A549 treated with ZK216348 at 1 μM for 4 hours (cell line): Measurements from ENCODE around the gene DIRAS1. TPM values are rescaled to one million over a fixed set of nuclear protein-coding genes. Genes with fewer than 3 reads are reported as not detected.

ENCODE experiments used
- total RNA-seq: library from RNA; stranded (reverse); fragments of 200-300 nt; extraction: Qiagen RNA extraction; gene quantifications from 5 replicates; pipeline ENCODE4 v1.2.3, GENCODE V29; 2022; ENCODE audit warnings: low read depth

DIRAS1 gene
- 3.2 to 5.1 TPM (median 4.2 TPM) in 5 replicates for total RNA-seq

GRCh38 chr19:2720777-2721569 lies at the start of gene DIRAS1:
TSS of gene DIRAS1 (minus strand) at chr19:2721372. CDS start at chr19:2717806, 3,566 bp downstream.

DNA sequence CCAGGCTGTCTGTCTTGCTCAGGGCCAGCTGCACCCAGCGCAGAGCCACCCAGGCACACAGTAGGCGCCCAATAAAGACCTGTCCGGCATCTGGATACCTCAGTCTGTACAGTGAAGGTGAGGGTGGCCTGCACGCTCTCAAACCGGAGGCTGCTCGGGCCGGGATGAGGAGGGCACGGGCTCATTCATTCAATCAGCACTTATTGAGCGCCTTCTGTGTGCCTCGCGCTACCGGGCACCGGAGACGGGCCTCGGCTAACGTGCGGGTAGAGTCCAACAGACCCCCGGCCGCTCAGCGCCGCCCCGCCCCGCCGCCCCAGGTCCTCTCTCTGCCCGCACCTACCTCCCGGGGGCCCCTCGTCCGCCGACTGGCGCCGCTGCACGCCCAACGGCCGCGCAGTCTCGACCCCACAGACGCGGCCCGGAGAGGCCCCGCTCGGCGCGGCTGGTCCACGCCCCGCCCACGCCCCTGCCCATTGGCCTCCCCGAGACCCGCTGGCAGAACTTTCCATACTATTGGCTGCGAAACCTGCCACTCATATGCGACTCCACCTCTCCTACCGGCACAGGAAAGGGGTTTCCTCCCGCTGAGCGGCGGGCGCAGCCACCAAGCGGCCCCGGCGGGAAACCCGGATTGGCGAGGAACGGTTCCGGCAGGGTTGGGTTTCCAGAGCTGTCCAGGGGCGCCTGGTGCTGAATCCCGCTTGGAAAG lies 18.6 kb upstream of the DIRAS1 start, which contains the start of gene SLC39A3:
Gene SLC39A3 (minus strand): TSS at position 416 of the 712 bp plus-strand sequence. CDS start 2,760 bp downstream, outside the sequence.

DNA sequence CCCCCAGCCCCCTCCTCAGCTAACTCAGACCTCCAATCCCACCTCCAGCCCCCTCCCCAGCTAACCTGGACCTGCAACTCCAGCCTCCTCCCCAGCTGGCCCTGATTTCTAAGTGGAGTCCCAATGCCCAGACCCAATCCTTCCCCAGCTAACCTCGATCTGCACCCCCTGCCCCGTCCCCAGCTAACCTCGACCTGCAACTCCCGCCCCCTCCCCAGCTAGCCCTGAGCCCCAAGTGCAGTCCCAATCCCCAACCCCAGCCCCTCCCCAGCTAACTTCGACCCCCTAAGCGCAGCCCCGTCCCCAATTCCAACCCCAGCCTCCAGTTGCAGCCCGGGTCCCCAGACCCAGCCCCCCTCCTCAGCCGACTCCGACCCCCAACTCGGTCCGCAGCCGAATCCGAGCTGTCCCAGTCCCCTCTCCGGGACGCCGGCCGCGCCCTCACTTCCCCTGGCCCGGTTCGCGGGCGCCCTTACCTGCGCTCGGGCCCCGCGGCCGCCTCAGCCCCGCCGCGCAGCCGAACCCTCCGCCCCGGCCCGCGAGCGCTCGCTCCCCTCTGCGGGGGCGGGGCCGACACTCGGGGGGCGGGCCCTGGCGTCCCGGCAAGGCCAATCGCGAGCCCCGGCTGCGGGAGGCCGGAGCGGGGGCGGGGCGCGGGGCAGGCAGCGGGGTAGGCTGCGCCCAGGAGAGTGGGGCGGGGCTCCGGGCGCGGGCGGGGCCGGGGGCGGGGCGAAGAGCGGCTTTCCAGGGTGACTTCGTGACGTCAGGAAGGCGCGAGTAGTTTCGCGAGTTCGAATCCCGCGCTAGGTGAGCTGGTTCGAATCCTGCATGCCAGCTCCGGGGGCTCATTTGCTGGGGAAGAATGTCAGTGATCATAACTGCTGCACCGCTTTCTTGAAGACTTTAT lies 18.7 kb downstream of the DIRAS1 start, which contains the start of gene GNG7:
Gene GNG7 (minus strand): TSS at position 525 of the 907 bp plus-strand sequence. CDS start 182,006 bp downstream, outside the sequence.

Other genes starting within 250 kb of the DIRAS1 start
- gene GADD45B, start 245.2 kb downstream of the DIRAS1 start, total RNA-seq: 70.8 to 82.8 TPM (median 78.0 TPM) in 5 replicates
- 0.04 to 0.12 TPM (median 0.06 TPM) in 5 replicates for gene GNG7, start 18.7 kb downstream of the DIRAS1 start, total RNA-seq
- gene SLC39A3, start 18.6 kb upstream of the DIRAS1 start, total RNA-seq: 22.2 to 31.0 TPM (median 30.5 TPM) in 5 replicates
- gene SGTA, start 61.9 kb upstream of the DIRAS1 start, total RNA-seq: 47.4 to 82.3 TPM (median 75.3 TPM) in 5 replicates
- gene THOP1, start 64.1 kb upstream of the DIRAS1 start, total RNA-seq: 63.7 to 107 TPM (median 101 TPM) in 5 replicates
- gene ZNF554, start 98.5 kb upstream of the DIRAS1 start, total RNA-seq: 0.80 to 1.2 TPM (median 0.98 TPM) in 5 replicates
- gene ZNF555, start 120.1 kb upstream of the DIRAS1 start, total RNA-seq: 1.9 to 2.7 TPM (median 2.3 TPM) in 5 replicates
- 0.19 TPM in 1 of 5 replicates, not detected in the others for gene ZNF556, start 146.0 kb upstream of the DIRAS1 start, total RNA-seq
- gene ZNF57, start 179.6 kb upstream of the DIRAS1 start, total RNA-seq: 1.8 to 3.8 TPM (median 2.0 TPM) in 5 replicates
- 1.1 to 3.3 TPM (median 1.6 TPM) in 5 replicates for gene ZNF77, start 223.6 kb upstream of the DIRAS1 start, total RNA-seq